Hepatocyte (in vitro differentiated cells): ENCODE data around the gene ZEB1.

Source experiments
- EZH2 ChIP-seq: fragments of 200-600 bp; sonication (generic); IDR thresholded peaks from 2 replicates; pipeline ENCODE4 v1.6.1; 2016; ENCODE audit warnings: antibody characterized with exemption, mild to moderate bottlenecking, borderline replicate concordance
- EZH2phosphoT487 ChIP-seq: fragments of 200-600 bp; sonication (generic); IDR thresholded peaks from one replicate; pipeline ENCODE4 v1.6.1; 2018; ENCODE audit warnings: antibody characterized with exemption, mild to moderate bottlenecking, low read depth, moderate library complexity; ENCODE audit not compliant: unreplicated experiment, severe bottlenecking
- TF ChIP-seq, protein P1 (sequence below): fragments of 200-600 bp; sonication (generic); IDR thresholded peaks from 2 replicates; pipeline ENCODE4 v1.5.1; 2016; ENCODE audit warnings: antibody characterized with exemption, mild to moderate bottlenecking; ENCODE audit not compliant: poor library complexity

DNA sequence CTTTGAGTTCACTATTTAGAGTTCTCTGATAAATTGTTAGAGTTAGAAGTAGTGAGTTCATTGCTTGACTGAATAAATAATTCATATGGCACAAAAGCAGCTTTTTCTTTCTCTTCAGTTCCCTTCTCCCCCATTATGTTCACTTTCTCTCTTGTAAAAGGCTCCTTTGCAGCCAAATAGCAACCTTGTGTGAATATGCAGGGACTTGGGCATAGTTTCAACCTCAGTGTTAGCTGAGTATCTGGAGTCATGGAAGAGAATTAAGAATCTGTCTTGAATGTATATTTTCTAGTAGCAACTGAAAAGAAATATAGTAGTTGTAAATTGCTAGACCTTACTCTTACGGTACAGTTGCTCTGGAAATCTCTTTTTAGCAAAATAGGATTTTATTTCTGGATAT lies 31.9 kb downstream of the ZEB1 start:
- TF ChIP-seq, protein P1, sequence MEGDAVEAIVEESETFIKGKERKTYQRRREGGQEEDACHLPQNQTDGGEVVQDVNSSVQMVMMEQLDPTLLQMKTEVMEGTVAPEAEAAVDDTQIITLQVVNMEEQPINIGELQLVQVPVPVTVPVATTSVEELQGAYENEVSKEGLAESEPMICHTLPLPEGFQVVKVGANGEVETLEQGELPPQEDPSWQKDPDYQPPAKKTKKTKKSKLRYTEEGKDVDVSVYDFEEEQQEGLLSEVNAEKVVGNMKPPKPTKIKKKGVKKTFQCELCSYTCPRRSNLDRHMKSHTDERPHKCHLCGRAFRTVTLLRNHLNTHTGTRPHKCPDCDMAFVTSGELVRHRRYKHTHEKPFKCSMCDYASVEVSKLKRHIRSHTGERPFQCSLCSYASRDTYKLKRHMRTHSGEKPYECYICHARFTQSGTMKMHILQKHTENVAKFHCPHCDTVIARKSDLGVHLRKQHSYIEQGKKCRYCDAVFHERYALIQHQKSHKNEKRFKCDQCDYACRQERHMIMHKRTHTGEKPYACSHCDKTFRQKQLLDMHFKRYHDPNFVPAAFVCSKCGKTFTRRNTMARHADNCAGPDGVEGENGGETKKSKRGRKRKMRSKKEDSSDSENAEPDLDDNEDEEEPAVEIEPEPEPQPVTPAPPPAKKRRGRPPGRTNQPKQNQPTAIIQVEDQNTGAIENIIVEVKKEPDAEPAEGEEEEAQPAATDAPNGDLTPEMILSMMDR, result no peak
- TF ChIP-seq EZH2 (no peak), EZH2phosphoT487 (no peak)
